HepG2 (cell line): ENCODE results near the gene SRSF11. TPM values are rescaled to one million over a fixed set of nuclear protein-coding genes. Genes with fewer than 3 reads are reported as not detected.

Experiments used
- ATAC-seq: fragments of 200-7000 bp; cut with Tn5 transposase; 3 replicates; pipeline ENCODE4 v1.9.1; 2020; ENCODE audit warnings: mild to moderate bottlenecking, moderate library complexity
- BruUV-seq: library from RNA; stranded (reverse); fragments of 400-500 nt; replicated peaks from 2 replicates; lab custom pipeline; 2021; lab: Mats Ljungman, UMichigan
- CTCF ChIA-PET: fragments of 300-600 bp; formaldehyde crosslinking; extraction: SDS; loops from one replicate; lab custom pipeline; 2021; ENCODE audit warnings: low total read pairs, inconsistent platforms, low intra/inter-chr PET ratio; lab: Yijun Ruan, JAX
- POLR2A ChIA-PET: fragments of 350-600 bp; sonication (Branson Sonifier 250); formaldehyde crosslinking; loops from one replicate; lab custom pipeline; 2020; ENCODE audit warnings: antibody characterized with exemption, inconsistent platforms; lab: Yijun Ruan, JAX
- DNase-seq: peaks from one replicate; pipeline ENCODE4 v3.0.0-alpha.2; 2015; ENCODE audit warnings: low spot score
- FAIRE-seq: peaks from 3 replicates; lab custom pipeline; 2011; peaks lifted over from hg19 to GRCh38; lab: Jason Lieb, UNC
- H2AFZ ChIP-seq: one replicate; pipeline ENCODE4 v1.6.1; 2011; ENCODE audit warnings: low read length, inconsistent platforms
- H3K27ac ChIP-seq: fragments of 300-600 bp; 3 replicates; pipeline ENCODE4 v1.8.0; 2011; ENCODE audit warnings: mixed run types, mild to moderate bottlenecking, mixed read lengths, low read length, inconsistent platforms; ENCODE audit not compliant: insufficient read depth; ENCODE audit errors: extremely low read length
- H3K27me3 ChIP-seq, 2 experiments: fragments of 200-600 bp in 1 of 2; 2 replicates in 1 of 2; 3 replicates in 1 of 2; pipeline versions ENCODE4 v1.6.0 to v1.8.0; 2011; ENCODE audit warnings: low read length in 2 of 2, mild to moderate bottlenecking in 2 of 2, moderate library complexity in 2 of 2, inconsistent platforms in 1 of 2; ENCODE audit not compliant: insufficient read depth in 2 of 2, control insufficient read depth in 1 of 2
- H3K36me3 ChIP-seq, 2 experiments: fragments of 200-600 bp in 1 of 2; replicated peaks in 1 of 2; 2 replicates in 1 of 2; 3 replicates in 1 of 2; pipeline versions ENCODE4 v1.5.1 to v1.8.0; 2011; ENCODE audit warnings: low read length in 2 of 2, inconsistent platforms in 1 of 2; ENCODE audit not compliant: insufficient read depth in 2 of 2, control insufficient read depth in 1 of 2
- H3K4me1 ChIP-seq: 2 replicates; pipeline ENCODE4 v1.5.1; 2012; ENCODE audit warnings: low read length, inconsistent platforms; ENCODE audit not compliant: insufficient read depth
- H3K4me2 ChIP-seq: 2 replicates; pipeline ENCODE4 v1.6.0; 2011; ENCODE audit warnings: low read depth, low read length, inconsistent platforms
- H3K4me3 ChIP-seq, 3 experiments: fragments of 200-600 bp in 1 of 3; sonication (generic), shearing (Covaris generic) in 1 of 3; replicated peaks in 1 of 3; 2 replicates each; pipeline ENCODE4 v1.5.1; 2011 to 2016; ENCODE audit warnings: low read length in 3 of 3, inconsistent platforms in 2 of 3, low read depth in 2 of 3, mild to moderate bottlenecking in 2 of 3, control low read depth in 1 of 3, mixed read lengths in 1 of 3; ENCODE audit not compliant: insufficient read depth in 1 of 3
- H3K79me2 ChIP-seq: one replicate; pipeline ENCODE4 v1.6.1; 2011; ENCODE audit warnings: low read length, inconsistent platforms; ENCODE audit not compliant: insufficient read depth
- H3K9ac ChIP-seq: 2 replicates; pipeline ENCODE4 v1.6.0; 2011; ENCODE audit warnings: mild to moderate bottlenecking, low read depth, low read length, inconsistent platforms; ENCODE audit not compliant: insufficient read depth
- H3K9me3 ChIP-seq: 2 replicates; pipeline ENCODE4 v1.5.1; 2012; ENCODE audit warnings: mild to moderate bottlenecking, low read length
- H4K20me1 ChIP-seq: 2 replicates; pipeline ENCODE4 v1.6.0; 2011; ENCODE audit warnings: inconsistent platforms, mild to moderate bottlenecking, low read length, moderate library complexity; ENCODE audit not compliant: insufficient read depth
- CAMTA2 ChIP-seq: sonication (generic); formaldehyde crosslinking; IDR thresholded peaks from 2 replicates; pipeline ENCODE4 v1.4.0; 2020; ENCODE audit warnings: mild to moderate bottlenecking, missing genetic modification reagents, borderline replicate concordance
- DMAP1 ChIP-seq: IDR thresholded peaks from 2 replicates; pipeline ENCODE4 v1.6.1; 2016
- EHMT2 ChIP-seq: fragments of 200-600 bp; sonication (generic); IDR thresholded peaks from 2 replicates; pipeline ENCODE4 v1.7.0; 2017; ENCODE audit warnings: antibody characterized with exemption, low read depth, low read length, borderline replicate concordance
- HMG20B ChIP-seq: conservative IDR thresholded peaks from 2 replicates; pipeline ENCODE4 v1.6.1; 2016; ENCODE audit warnings: missing genetic modification reagents, missing compliant biosample characterization
- MEIS2 ChIP-seq: sonication (generic); formaldehyde crosslinking; IDR thresholded peaks from 2 replicates; pipeline ENCODE4 v1.9.0; 2021; ENCODE audit warnings: mild to moderate bottlenecking, missing genetic modification reagents
- MYNN ChIP-seq: sonication (generic); formaldehyde crosslinking; IDR thresholded peaks from 2 replicates; pipeline ENCODE4 v1.4.0; 2020; ENCODE audit warnings: mild to moderate bottlenecking, low read depth, missing genetic modification reagents
- RAD51 ChIP-seq: fragments of 450-650 bp; IDR thresholded peaks from 2 replicates; pipeline ENCODE4 v1.6.1; 2016; ENCODE audit warnings: borderline replicate concordance
- SCMH1 ChIP-seq: sonication (generic); formaldehyde crosslinking; IDR thresholded peaks from 2 replicates; pipeline ENCODE4 v1.9.0; 2021; ENCODE audit warnings: missing genetic modification reagents, mild to moderate bottlenecking, borderline replicate concordance
- WIZ ChIP-seq: sonication (generic); formaldehyde crosslinking; IDR thresholded peaks from 2 replicates; pipeline ENCODE4 v1.5.1; 2020; ENCODE audit warnings: mild to moderate bottlenecking, missing genetic modification reagents
- ZNF30 ChIP-seq: sonication (generic); formaldehyde crosslinking; IDR thresholded peaks from 2 replicates; pipeline ENCODE4 v1.5.0; 2020; ENCODE audit warnings: mild to moderate bottlenecking, missing genetic modification reagents
- ZNF816 ChIP-seq: sonication (generic); formaldehyde crosslinking; IDR thresholded peaks from 2 replicates; pipeline ENCODE4 v1.8.0; 2022; ENCODE audit warnings: missing genetic modification reagents, mild to moderate bottlenecking, borderline replicate concordance
- in situ Hi-C: cut with HindIII; loops from 2 replicates; pipeline ENCODE4 v1.10.0; 2017; ENCODE audit warnings: low pct_unique_long_range_greater_than_20kb; ENCODE audit not compliant: extremely low pct_ligation_motif_present
- intact Hi-C: fragments of 100-400 bp; cut with micrococcal nuclease; formaldehyde crosslinking; loops from one replicate; pipeline ENCODE4 v1.10.0; 2022; ENCODE audit not compliant: unreplicated experiment
- polyA plus RNA-seq, 8 experiments: library from polyadenylated mRNA; depleted of rRNA in 3 of 8; stranded (reverse) in 7 of 8; unstranded in 1 of 8; fragments of >200 nt; fragmentation: Illumina TruSeq in 4 of 8; extraction: Trizol in 4 of 8; gene quantifications; 2 replicates each; pipeline versions ENCODE4 v1.2.1 to v1.2.3, GENCODE V29; 2011 to 2016; ENCODE audit warnings: low read depth in 4 of 8, missing spikeins in 1 of 8, mixed read lengths in 1 of 8; ENCODE audit not compliant: insufficient read depth in 1 of 8
- total RNA-seq, 5 experiments: library from RNA; depleted of rRNA; stranded (reverse); fragments of >200 nt; fragmentation: Illumina TruSeq; extraction: Trizol; gene quantifications; 2 replicates each; pipeline ENCODE4 v1.2.3, GENCODE V29; 2016; ENCODE audit warnings: low read depth in 1 of 5
- TF ChIP-seq, protein P1 (sequence below): sonication (generic); formaldehyde crosslinking; IDR thresholded peaks from 2 replicates; pipeline ENCODE4 v1.8.1; 2023; ENCODE audit warnings: missing genetic modification reagents, mild to moderate bottlenecking, borderline replicate concordance

The SRSF11 gene
- total and polyA plus RNA-seq, 2 of the 13 experiments (the other 11 are each of a cell fraction or from before 2014, with no cell fraction given), result 118 to 381 TPM

DNA sequence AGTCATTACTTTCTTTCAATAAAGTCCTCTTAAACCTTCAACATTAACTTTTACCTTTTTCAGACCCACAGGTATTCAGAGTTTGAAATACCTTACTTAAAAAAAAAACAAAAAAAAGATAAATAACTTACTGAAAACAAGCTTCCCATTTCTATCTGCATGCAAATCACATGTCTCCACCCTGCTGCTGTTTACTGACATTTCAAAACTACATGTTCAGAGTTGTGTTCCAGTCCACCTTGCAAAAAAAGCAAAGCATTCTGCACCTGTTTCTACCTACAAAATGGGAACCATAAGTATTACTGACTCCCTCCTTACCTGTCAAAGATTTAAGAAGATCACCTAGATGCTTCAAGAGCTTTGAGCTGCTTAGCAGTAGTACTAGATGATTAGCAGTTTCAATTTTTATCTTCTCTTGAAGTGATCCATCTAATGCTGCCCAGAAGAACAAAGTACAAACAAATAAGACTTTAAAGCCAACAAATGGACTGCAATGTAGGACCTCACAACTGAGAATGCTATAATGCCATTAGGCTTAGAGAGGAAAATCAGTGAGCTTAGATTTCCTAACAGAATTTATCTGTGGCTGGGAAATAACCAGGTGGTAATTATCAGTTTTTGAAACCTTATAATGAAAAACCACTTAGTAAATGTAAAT lies 72.1 kb downstream of the SRSF11 start:
- no peaks in the 10 kb centered on the region for H3K9me3 ChIP-seq
- BruUV-seq, result no TSS peak
- no peak overlapping the region for H3K27ac ChIP-seq
- H3K27me3 ChIP-seq, result no peaks in the 10 kb centered on the region
- intact Hi-C loops, result no loop called here
- H3K4me1 ChIP-seq, result no peaks in the 10 kb centered on the region
- H3K4me2 ChIP-seq, result no peak overlapping the region
- in situ Hi-C loops, result no loop called here
- no peaks in the 10 kb centered on the region for H3K79me2 ChIP-seq
- CTCF ChIA-PET, result no interaction called here
- no peak for ATAC-seq
- no peaks in the 10 kb centered on the region for H4K20me1 ChIP-seq
- POLR2A ChIA-PET, result no interaction called here
- DNase-seq, result no peak
- peaks cover 7 to 24% of the 10 kb centered on the region in 2 experiments; a peak in 4 of 5 replicates for H3K36me3 ChIP-seq
- H3K4me3 ChIP-seq, result no peak overlapping the region
- H3K9ac ChIP-seq, result no peak overlapping the region
- no peak for TF ChIP-seq ZNF816 (CRISPR knock-in tag)
- TF ChIP-seq ZNF30 (CRISPR knock-in tag), result no peak
- no peak for TF ChIP-seq HMG20B (CRISPR knock-in tag)
- no peak for TF ChIP-seq SCMH1 (CRISPR knock-in tag)
- no peak for TF ChIP-seq DMAP1 (CRISPR knock-in tag)
- no peak for TF ChIP-seq RAD51
- TF ChIP-seq WIZ (CRISPR knock-in tag), result no peak
- TF ChIP-seq MYNN (CRISPR knock-in tag), result no peak
- no peak for TF ChIP-seq MEIS2 (CRISPR knock-in tag)
- TF ChIP-seq, protein P1, sequence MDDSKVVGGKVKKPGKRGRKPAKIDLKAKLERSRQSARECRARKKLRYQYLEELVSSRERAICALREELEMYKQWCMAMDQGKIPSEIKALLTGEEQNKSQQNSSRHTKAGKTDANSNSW, result no peak
- no peak for TF ChIP-seq CAMTA2
- TF ChIP-seq EHMT2, result no peak
- TF ChIP-seq, all 625 proteins: peak for 0
- no peak overlapping the region for H2AFZ ChIP-seq
- no peak for FAIRE-seq
